SK-N-MC (cell line): ENCODE data around the gene PTPN22.

Source experiments
- DNase-seq: peaks from one replicate; pipeline ENCODE4 v3.0.0-alpha.2; 2011; ENCODE audit warnings: low read depth, low spot score
- H3K27ac ChIP-seq: fragments of 200-600 bp; sonication (generic); 2 replicates; pipeline ENCODE4 v1.5.1; 2016; ENCODE audit warnings: mixed run types
- H3K36me3 ChIP-seq: fragments of 200-600 bp; sonication (generic); 2 replicates; pipeline ENCODE4 v1.6.1; 2017; ENCODE audit warnings: antibody characterized with exemption, low read length, mixed read lengths; ENCODE audit not compliant: insufficient read depth
- H3K4me3 ChIP-seq: fragments of 200-600 bp; sonication (generic); 2 replicates; pipeline ENCODE4 v1.5.1; 2016
- H3K9ac ChIP-seq: fragments of 200-600 bp; sonication (generic); 2 replicates; pipeline ENCODE4 v1.8.0; 2017; ENCODE audit warnings: mixed run types, mixed read lengths; ENCODE audit not compliant: insufficient read length
- H3K9me3 ChIP-seq: fragments of 200-600 bp; sonication (generic); 2 replicates; pipeline ENCODE4 v1.6.1; 2017; ENCODE audit warnings: low read depth, mild to moderate bottlenecking, antibody characterized with exemption, low read length, moderate library complexity, mixed read lengths
- EZH2 ChIP-seq: fragments of 200-600 bp; sonication (generic); IDR thresholded peaks from one replicate; pipeline ENCODE4 v1.6.1; 2017; ENCODE audit warnings: antibody characterized with exemption
- FOXP2 ChIP-seq: optimal IDR thresholded peaks from 2 replicates; pipeline ENCODE3; 2011; ENCODE audit warnings: mild to moderate bottlenecking, moderate library complexity; ENCODE audit not compliant: insufficient read depth; ENCODE audit errors: extremely low read length, control extremely low read depth
- POLR2AphosphoS5 ChIP-seq: IDR thresholded peaks from 2 replicates; pipeline ENCODE4 v1.6.1; 2012; ENCODE audit warnings: mild to moderate bottlenecking, low read depth, low read length, borderline replicate concordance

PTPN22 gene

GRCh38 chr1:113904674-113905434 is 33.3 kb upstream of the PTPN22 start, which contains the start of the genes AP4B1 and DCLRE1B:
Gene AP4B1, minus strand, starts transcription at chr1:113904799. Its CDS starts 82 bp downstream, at chr1:113904717.
Gene DCLRE1B, plus strand, starts transcription at chr1:113905326. Its CDS starts 261 bp downstream, at chr1:113905587.
- no peak for TF ChIP-seq EZH2
- peak; percentile 62 for TF ChIP-seq FOXP2
- peak; percentile 72 for TF ChIP-seq POLR2AphosphoS5
- H3K27ac ChIP-seq = peak within 1 kb of the TSS; percentile 86
- H3K36me3 ChIP-seq = peaks cover 66% of the 10 kb centered on the region
- peak within 1 kb of the TSS; percentile 92 for H3K9ac ChIP-seq
- H3K9me3 ChIP-seq = no peaks in the 10 kb centered on the region
- H3K4me3 ChIP-seq = peak within 1 kb of the TSS; percentile 82
- peak; percentile 97 for DNase-seq

DNA sequence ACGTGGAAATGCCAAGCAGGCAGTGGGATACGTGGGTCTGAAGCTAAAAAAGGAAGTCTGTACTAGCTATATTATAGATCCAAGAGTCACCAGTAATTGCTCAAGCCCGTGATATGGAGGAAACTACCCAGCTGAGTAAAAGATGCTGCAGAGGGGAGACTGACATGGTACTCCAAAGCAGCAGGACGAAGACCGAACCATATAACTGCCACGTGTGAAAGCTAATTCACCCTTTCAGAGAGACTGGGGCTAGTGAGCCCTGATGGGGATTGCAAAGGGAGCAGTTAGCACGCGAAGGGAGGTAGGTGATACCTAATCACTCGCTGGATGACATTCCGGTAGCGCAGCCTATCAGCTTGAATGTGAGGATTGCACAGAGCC is 32.8 kb upstream of the PTPN22 start:
- TF ChIP-seq FOXP2 (no peak), EZH2 (no peak), POLR2AphosphoS5 (no peak)
- H3K27ac ChIP-seq = peak overlapping the region; percentile 86
- peak overlapping the region; percentile 82 for H3K4me3 ChIP-seq
- no peak for DNase-seq
- peaks cover 66% of the 10 kb centered on the region for H3K36me3 ChIP-seq
- H3K9ac ChIP-seq = peak overlapping the region; percentile 74
- H3K9me3 ChIP-seq = no peaks in the 10 kb centered on the region

- H3K4me3 ChIP-seq = peak overlapping the region; percentile 82
- peaks cover 68% of the 10 kb centered on the region for H3K36me3 ChIP-seq
- TF ChIP-seq EZH2 = no peak
- TF ChIP-seq FOXP2 = no peak
- TF ChIP-seq POLR2AphosphoS5 = no peak
- H3K9ac ChIP-seq = peak overlapping the region; percentile 74
- H3K9me3 ChIP-seq = no peaks in the 10 kb centered on the region
- peak overlapping the region; percentile 86 for H3K27ac ChIP-seq
- no peak for DNase-seq
Measured at GRCh38 chr1:113903501-113904292, 32.2 kb upstream of the PTPN22 start.

- TF ChIP-seq EZH2 (no peak), POLR2AphosphoS5 (no peak), FOXP2 (no peak)
- Histone ChIP-seq H3K4me3 (no peak overlapping the region), H3K9ac (no peak overlapping the region), H3K36me3 (peaks cover 71% of the 10 kb centered on the region), H3K27ac (no peak overlapping the region), H3K9me3 (no peaks in the 10 kb centered on the region)
- DNase-seq = no peak
Measured at GRCh38 chr1:113901191-113901590, 29.7 kb upstream of the PTPN22 start.

GRCh38 chr1:113899111-113899510 is 27.6 kb upstream of the PTPN22 start:
- Histone ChIP-seq H3K9me3 (no peaks in the 10 kb centered on the region), H3K36me3 (peaks cover 91% of the 10 kb centered on the region), H3K27ac (no peak overlapping the region), H3K4me3 (no peak overlapping the region), H3K9ac (peak overlapping the region; percentile 45)
- no peak for TF ChIP-seq EZH2
- TF ChIP-seq POLR2AphosphoS5 = no peak
- no peak for TF ChIP-seq FOXP2
- DNase-seq = no peak

- TF ChIP-seq FOXP2 (no peak), POLR2AphosphoS5 (no peak), EZH2 (no peak)
- peaks cover 86% of the 10 kb centered on the region for H3K36me3 ChIP-seq
- H3K9me3 ChIP-seq = no peaks in the 10 kb centered on the region
- H3K4me3 ChIP-seq = no peak overlapping the region
- no peak for DNase-seq
- H3K27ac ChIP-seq = no peak overlapping the region
- no peak overlapping the region for H3K9ac ChIP-seq
Measured at GRCh38 chr1:113898241-113898814, 26.8 kb upstream of the PTPN22 start.

- Histone ChIP-seq H3K9ac (no peak overlapping the region), H3K36me3 (peaks cover 64% of the 10 kb centered on the region), H3K27ac (no peak overlapping the region), H3K4me3 (no peak overlapping the region), H3K9me3 (no peaks in the 10 kb centered on the region)
- no peak for TF ChIP-seq EZH2
- TF ChIP-seq POLR2AphosphoS5 = no peak
- TF ChIP-seq FOXP2 = no peak
- DNase-seq = no peak
Measured at GRCh38 chr1:113895961-113896360, 24.4 kb upstream of the PTPN22 start.

DNA sequence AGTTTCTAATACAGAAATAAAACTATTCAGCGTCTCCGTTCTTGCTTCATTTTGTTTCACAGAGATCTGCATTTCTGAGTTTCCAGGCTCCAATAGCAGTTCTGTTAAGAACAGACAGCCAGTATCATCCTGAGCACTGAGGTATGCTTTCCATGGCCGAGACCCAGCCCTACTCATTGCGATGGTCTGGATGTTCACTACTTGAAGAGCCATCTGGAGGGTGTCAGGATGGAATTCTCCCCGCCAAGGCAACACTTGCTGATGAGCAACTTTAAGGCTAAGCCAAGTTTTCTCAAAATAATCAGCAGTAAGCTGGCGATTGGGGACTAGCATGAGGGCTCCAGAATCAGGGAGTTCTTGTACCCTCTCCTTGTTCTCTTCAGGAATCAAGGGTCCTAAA is 23.6 kb upstream of the PTPN22 start:
- TF ChIP-seq POLR2AphosphoS5 (no peak), EZH2 (no peak), FOXP2 (no peak)
- Histone ChIP-seq H3K36me3 (peaks cover 59% of the 10 kb centered on the region), H3K9me3 (no peaks in the 10 kb centered on the region), H3K27ac (peak overlapping the region; percentile 17; the same call in 1 of the 2 replicates), H3K9ac (no peak overlapping the region), H3K4me3 (no peak overlapping the region)
- DNase-seq = no peak
